GM12874 (cell line): ENCODE measurements around the gene MTHFR.

Experiments
- TF ChIP-seq, protein P1 (sequence below): IDR thresholded peaks from 2 replicates; pipeline ENCODE4 v1.5.1; 2011; ENCODE audit warnings: low read depth, mild to moderate bottlenecking, control low read depth, low read length, moderate library complexity; ENCODE audit not compliant: insufficient read depth

The MTHFR gene

DNA sequence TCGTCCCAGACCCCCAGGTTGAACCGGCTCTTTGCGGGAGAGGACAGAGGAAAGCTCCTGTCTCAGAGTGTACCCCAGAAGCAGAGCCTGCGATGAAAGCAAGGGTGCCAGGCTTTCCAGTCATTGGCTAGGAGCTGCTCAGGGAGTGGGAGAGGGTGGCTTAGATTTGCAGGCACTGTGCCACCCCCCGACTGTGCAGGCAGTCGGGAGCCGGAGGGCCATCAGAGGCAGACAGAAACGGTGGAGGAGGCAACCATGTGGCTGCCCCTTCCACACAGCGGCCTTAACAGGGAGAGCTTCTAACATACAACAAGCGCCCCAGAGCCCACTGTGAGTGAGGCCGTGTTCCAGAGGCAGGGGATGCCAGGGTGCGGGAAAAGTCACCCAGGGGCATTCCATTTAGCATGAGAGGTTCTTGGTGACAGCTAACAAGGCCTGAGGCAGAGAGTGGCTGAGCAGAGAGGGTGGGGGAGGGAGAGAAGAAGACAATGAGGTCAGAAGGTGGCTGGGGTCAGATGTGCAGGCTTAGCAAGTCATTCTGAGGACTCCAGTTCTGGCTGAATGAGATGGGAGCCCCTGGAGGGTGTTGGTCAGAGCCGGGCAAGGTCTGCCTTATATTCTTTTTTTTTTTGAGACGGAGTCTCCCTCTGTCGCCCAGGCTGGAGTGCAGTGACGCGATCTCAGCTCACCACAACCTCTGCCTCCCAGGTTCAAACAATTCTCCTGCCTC, 53.2 kb downstream of the MTHFR start:
- TF ChIP-seq, protein P1, sequence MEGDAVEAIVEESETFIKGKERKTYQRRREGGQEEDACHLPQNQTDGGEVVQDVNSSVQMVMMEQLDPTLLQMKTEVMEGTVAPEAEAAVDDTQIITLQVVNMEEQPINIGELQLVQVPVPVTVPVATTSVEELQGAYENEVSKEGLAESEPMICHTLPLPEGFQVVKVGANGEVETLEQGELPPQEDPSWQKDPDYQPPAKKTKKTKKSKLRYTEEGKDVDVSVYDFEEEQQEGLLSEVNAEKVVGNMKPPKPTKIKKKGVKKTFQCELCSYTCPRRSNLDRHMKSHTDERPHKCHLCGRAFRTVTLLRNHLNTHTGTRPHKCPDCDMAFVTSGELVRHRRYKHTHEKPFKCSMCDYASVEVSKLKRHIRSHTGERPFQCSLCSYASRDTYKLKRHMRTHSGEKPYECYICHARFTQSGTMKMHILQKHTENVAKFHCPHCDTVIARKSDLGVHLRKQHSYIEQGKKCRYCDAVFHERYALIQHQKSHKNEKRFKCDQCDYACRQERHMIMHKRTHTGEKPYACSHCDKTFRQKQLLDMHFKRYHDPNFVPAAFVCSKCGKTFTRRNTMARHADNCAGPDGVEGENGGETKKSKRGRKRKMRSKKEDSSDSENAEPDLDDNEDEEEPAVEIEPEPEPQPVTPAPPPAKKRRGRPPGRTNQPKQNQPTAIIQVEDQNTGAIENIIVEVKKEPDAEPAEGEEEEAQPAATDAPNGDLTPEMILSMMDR, result no peak

DNA sequence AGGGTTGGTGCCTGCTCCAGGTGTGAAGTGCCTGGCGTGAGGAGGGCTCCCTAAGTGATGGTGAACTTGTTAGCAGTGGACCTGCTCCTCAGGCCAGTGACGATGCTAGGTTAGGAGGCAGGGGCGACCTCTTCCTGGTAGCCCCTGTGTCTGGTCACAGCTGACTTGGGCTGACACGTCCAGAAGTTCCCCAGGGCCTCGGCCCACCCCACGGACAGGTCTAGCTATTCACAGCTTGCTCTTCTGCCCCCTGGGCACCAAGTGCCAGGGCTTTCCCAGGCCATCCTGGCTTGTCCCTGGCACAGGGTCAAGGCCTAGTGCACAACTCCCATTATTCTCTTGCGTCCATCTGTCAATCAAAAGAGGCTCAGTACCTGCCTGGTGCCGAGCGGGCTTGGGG, 54.7 kb downstream of the MTHFR start:
- TF ChIP-seq, protein P1, result no peak

DNA sequence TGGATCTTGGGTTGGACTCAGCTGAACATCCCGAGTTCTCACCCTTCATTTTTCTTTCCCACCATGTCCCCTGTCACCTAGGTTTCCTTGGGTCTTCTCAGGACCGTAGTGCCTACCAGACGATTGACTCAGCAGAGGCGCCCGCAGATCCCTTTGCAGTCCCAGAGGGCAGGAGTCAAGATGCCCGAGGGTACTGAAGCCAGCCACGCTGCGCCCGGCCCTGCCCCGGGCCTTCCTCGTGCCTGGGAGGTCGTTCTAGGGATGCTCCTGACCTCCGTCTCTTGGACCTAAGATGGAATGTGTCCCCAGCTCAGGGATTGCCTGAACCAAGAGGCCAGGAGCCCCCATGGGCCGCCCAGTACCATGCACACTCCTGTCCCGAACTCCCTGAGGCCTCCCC, 55.8 kb downstream of the MTHFR start:
- TF ChIP-seq, protein P1, result no peak

DNA sequence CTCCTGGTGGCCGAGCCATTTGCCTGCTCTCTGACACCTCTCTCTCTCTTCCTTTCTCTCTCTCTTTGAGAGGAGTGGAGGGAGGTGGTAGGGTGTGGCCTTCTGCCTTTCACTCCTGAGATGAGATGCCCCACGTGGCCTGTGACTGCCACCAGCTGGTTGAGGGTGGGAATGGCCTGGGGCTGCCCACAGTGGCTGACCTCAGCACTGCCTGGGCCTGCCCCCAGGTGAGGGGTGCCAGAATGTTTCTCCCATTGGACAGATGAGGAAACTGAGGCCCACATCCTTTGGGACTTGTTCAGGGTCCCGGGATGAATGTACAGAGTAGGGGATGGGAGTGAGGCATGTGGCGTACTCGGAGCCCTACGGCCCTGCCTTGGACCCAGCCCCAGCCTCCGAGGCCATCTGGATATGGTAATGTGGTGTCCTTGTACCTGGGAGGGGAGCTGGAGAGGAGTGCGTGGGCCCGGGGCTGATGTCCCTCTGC, 56.5 kb downstream of the MTHFR start:
- TF ChIP-seq, protein P1, result peak; percentile 70

DNA sequence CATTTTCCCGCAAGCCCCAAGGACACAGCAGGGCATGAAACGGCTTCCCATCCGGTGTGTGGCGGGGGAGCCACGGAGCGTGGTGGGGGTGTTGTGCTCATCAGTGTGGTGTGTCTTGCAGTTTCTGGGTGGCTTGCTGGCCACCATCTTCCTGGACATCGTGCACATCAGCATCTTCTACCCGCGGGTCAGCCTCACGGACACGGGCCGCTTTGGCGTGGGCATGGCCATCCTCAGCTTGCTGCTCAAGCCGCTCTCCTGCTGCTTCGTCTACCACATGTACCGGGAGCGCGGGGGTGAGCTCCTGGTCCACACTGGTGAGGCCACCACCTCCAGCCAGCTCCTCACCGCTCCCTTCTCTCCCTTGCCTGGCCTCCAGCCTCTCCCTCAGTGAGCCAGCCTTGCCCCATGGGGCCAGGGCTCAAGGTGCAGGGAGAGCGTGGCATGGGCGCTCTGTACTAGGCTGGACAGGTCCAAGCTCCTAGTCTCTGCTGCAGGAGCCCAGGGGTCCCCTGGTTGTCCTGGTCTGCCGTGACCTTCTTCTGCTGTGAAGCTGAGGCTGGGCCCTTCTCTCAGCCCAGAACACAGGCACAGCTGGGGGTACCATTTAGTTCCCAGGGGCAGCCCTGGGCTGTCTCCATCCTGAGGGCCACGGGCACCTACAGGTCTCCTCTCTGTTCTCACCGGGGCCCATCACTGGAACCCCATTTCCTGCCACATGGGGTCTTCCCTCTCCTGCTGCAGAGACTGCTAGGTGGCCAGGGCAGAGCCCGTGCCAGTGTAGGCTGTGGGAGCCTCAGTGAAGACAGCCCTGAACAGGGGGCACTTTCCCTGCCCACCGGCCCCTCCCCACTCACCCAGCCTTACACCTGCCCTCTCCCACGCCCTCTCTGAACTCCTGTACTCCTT, 57.2 kb downstream of the MTHFR start:
- TF ChIP-seq, protein P1, result no peak

DNA sequence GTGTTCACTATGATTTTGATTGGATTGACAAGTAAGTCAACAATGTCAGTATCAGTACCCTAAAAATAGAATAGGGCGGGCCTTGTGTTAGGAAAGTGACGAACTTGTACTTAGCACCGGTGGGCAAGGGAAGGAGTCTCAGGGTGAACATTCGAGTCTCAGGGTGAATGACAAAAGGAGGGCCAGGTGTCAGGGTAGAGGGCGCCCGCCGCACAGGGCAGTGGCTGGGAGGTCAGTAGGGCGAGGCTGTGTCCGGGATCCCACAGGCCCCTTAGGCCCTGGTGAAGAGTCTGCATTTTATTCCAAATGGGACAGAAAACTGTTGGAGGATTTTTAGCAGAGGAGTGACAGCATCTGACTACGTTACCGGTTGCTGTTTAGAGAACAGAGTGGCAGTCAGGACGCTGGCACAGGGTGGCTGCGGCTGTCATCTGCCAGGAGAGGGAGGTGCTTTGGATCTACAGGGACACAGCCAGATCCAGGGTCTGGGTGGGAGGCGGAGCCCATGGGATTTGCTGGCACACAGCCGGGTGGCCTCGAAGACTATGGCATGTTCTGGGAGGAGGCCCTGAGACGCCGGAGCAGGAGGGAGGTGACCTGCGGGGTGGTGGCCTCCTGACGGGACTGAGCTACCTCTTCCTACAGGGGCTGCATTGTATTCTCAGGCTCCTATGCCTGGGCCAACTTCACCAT, 58.8 kb downstream of the MTHFR start:
- TF ChIP-seq, protein P1, result no peak

DNA sequence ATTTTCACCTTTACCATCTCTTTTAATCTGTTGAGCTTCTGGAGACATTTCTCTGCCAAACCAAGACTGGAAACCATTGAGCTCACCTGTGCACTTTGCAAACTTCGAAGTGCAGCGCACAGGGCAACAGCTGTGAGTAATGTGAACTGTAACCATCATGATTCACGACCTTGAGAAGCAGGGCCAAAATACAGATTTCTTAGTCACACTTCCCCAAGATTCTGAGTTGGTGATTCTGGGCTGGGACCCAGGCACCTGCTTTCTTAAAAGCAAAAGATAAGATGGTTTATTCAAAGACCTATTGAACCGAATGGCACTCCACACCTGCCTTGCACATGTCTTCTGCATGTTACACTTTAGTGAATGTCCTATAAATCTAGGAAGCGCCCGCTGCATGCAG, 59.7 kb downstream of the MTHFR start:
- TF ChIP-seq, protein P1, result no peak
